Measurements from ENCODE around the gene STK24. TPM values are rescaled to one million over a fixed set of nuclear protein-coding genes. Genes with fewer than 3 reads are reported as not detected.

Gene STK24
- total and polyA plus RNA-seq, 4 donors: 42.7 to 56.1 (median 52.2) TPM

DNA sequence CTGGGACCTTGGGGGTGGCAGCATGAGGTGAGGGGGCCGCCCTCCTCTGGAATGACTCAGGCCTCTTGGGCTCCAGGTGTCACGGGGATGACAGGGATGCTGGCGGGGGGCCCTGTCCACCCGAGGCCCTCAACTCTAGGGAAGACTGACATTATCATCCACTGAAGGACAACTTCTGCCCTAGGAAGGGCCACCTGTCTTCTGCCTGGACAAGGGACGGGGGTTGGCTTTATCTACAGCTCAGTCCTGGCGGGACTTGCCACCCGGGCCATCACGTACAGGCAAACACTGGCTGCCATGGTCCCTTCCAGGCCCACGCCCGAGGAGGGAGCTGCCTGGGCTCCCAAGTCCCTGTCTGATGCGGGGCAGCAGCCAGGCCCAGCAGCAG lies 130.7 kb downstream of the STK24 start:
- no peak overlapping the region for H3K27ac ChIP-seq (ENCODE audit: low read depth, low read length)
- H3K9me3 ChIP-seq (ENCODE audit: control insufficient read depth, insufficient read depth, low read length): no peaks in the 10 kb centered on the region
- no peak for DNase-seq (ENCODE audit: low read depth in 4 of 6, low spot score in 6 of 6)
- 91% methylated on average over 11 of the region's 11 CpGs for WGBS (ENCODE audit: insufficient coverage)
- H3K4me1 ChIP-seq (ENCODE audit: control insufficient read depth, insufficient read depth, low read length): peaks cover 49% of the 10 kb centered on the region
- H3K36me3 ChIP-seq (ENCODE audit: control insufficient read depth, insufficient read depth, low read length): peaks cover 82% of the 10 kb centered on the region
- no peak overlapping the region for H3K4me3 ChIP-seq (ENCODE audit: low read depth, low read length)
- no peaks in the 10 kb centered on the region for H3K27me3 ChIP-seq (ENCODE audit: control insufficient read depth, insufficient read depth, low read length)

DNA sequence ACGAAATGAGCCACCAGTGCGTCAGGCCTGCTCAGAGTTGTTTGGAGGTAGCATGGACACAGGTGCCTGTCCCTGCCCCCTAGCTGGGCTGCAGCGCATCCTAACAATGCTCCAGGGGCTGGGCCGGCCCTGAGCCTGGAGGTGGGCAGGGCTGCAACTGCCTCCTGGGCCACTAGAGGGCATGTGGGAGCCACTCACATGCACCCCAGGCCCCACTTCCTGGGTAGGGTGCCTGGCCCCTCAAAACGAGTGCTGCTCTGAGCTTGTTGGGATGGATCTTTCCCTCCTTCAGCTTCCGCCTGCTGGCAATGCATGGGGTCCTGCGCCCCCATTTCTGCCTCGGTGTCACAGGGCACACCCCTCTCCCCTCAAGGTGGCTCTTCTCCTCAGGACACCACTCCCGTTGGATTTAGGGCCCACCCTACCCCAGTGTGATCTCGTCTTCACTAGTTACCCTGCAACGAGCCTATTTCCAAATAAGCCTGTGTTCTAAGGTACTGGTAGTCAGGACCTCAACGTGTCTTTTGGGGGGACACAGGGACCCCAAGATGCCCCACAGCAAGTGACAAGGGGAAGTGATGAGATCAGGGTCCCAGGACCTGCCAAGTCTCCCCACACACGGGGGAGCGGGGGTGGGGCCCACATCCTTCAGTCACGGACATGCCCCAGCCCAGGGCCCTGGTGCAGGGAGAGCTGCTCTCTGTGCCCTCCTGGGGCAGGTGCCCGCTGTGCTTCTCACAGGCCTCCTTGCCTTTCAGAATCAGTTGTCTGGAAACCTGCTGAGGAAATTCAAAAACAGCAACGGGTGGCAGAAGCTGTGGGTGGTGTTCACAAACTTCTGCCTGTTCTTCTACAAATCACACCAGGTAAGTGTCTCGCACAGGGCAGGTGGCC lies 131.3 kb downstream of the STK24 start:
- 39% methylated on average over 18 of the region's 18 CpGs for WGBS (ENCODE audit: insufficient coverage)
- Histone ChIP-seq H3K4me3 (ENCODE audit: low read depth, low read length) (no peak overlapping the region), H3K36me3 (ENCODE audit: control insufficient read depth, insufficient read depth, low read length) (peaks cover 88% of the 10 kb centered on the region), H3K27me3 (ENCODE audit: control insufficient read depth, insufficient read depth, low read length) (no peaks in the 10 kb centered on the region), H3K27ac (ENCODE audit: low read depth, low read length) (no peak overlapping the region), H3K9me3 (ENCODE audit: control insufficient read depth, insufficient read depth, low read length) (no peaks in the 10 kb centered on the region), H3K4me1 (ENCODE audit: control insufficient read depth, insufficient read depth, low read length) (peaks cover 42% of the 10 kb centered on the region)
- peak in 2 of 6 donors; percentile 76 to 77 for DNase-seq (ENCODE audit: low read depth in 4 of 6, low spot score in 6 of 6)

DNA sequence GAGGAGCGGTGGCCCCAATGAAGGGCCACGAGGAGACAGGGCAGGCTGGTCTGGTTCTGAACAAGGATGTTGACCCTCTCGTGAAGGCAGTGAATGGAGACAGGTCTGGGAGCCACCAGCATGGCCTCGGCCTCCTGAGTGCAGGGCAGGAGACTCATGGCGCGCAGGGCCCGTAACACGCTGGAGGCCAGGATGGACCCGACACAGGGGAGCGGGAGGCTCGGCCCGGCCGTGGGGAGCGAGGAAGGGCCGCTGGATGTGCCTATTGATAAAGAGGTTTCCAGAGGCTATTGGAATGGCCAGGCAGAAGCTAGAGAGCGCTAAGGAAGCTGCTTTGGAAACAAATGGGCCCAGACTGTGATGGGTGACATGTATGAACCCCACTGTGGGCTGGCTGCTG lies 132.5 kb downstream of the STK24 start:
- Histone ChIP-seq H3K27me3 (ENCODE audit: control insufficient read depth, insufficient read depth, low read length) (no peaks in the 10 kb centered on the region), H3K27ac (ENCODE audit: low read depth, low read length) (no peak overlapping the region), H3K9me3 (ENCODE audit: control insufficient read depth, insufficient read depth, low read length) (no peaks in the 10 kb centered on the region), H3K36me3 (ENCODE audit: control insufficient read depth, insufficient read depth, low read length) (peaks cover 92% of the 10 kb centered on the region), H3K4me3 (ENCODE audit: low read depth, low read length) (no peak overlapping the region), H3K4me1 (ENCODE audit: control insufficient read depth, insufficient read depth, low read length) (peaks cover 31% of the 10 kb centered on the region)
- no peak for DNase-seq (ENCODE audit: low read depth in 4 of 6, low spot score in 6 of 6)
- 94% methylated on average over 15 of the region's 16 CpGs for WGBS (ENCODE audit: insufficient coverage)

DNA sequence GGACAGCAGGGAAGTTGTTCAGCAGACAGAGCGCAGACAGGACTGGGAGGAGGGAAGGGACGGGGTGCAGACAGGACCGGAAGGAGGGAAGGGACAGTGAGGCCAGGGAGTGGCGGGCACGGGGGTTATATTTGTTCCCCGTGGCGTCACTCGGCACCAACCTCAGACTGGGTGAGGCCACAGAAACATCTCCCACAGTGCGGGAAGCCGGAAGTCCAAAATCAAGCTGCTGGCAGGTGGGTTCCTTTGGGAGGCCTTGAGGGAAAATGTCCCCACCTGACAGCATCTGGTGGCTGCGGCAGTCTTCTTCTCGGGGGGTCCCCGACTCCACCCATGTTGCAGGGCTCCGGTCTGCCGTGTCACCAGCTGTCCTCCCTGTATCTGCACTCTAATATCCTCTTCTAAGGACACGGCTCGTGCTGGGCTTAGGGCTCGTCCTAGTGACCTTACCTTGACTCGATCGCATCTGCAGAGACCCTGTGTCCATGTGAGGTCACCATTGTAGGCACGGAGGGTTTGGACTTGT lies 133.0 kb downstream of the STK24 start:
- no peak overlapping the region for H3K27ac ChIP-seq (ENCODE audit: low read depth, low read length)

DNA sequence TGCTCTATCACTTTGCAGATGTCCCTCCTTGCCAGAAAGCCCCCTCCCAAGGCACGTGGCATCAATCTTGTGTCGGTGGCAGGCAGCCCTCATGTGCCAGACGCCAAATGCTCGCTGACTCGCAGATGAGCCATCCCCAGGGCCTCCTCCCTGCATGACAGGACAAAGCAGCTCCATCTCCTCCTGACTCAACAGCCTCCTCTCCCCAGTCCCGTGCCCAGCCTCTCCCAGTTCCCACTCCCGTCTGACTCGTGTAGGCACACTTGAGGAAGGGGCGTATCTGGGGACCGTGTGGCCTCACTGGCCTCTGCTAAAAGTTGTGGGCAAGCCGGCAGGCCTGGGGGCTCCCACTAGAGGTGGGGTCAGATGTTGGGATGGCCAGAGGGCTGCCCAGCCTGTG lies 133.6 kb downstream of the STK24 start:
- H3K27ac ChIP-seq (ENCODE audit: low read depth, low read length): no peak overlapping the region
- DNase-seq (ENCODE audit: low read depth in 4 of 6, low spot score in 6 of 6): peak in 1 of 6 donors; percentile 51
- H3K9me3 ChIP-seq (ENCODE audit: control insufficient read depth, insufficient read depth, low read length): no peaks in the 10 kb centered on the region
- H3K4me1 ChIP-seq (ENCODE audit: control insufficient read depth, insufficient read depth, low read length): peaks cover 25% of the 10 kb centered on the region
- 53% methylated on average over 11 of the region's 11 CpGs for WGBS (ENCODE audit: insufficient coverage)
- H3K27me3 ChIP-seq (ENCODE audit: control insufficient read depth, insufficient read depth, low read length): no peaks in the 10 kb centered on the region
- H3K4me3 ChIP-seq (ENCODE audit: low read depth, low read length): no peak overlapping the region
- H3K36me3 ChIP-seq (ENCODE audit: control insufficient read depth, insufficient read depth, low read length): peaks cover 96% of the 10 kb centered on the region

More for the DNA sequence above, 133.0 kb downstream of the STK24 start:
- H3K4me3 ChIP-seq (ENCODE audit: low read depth, low read length): no peak overlapping the region
- H3K27me3 ChIP-seq (ENCODE audit: control insufficient read depth, insufficient read depth, low read length): no peaks in the 10 kb centered on the region
- WGBS (ENCODE audit: insufficient coverage): 89% methylated on average over 17 of the region's 21 CpGs
- peaks cover 92% of the 10 kb centered on the region for H3K36me3 ChIP-seq (ENCODE audit: control insufficient read depth, insufficient read depth, low read length)
- peaks cover 26% of the 10 kb centered on the region for H3K4me1 ChIP-seq (ENCODE audit: control insufficient read depth, insufficient read depth, low read length)
- H3K9me3 ChIP-seq (ENCODE audit: control insufficient read depth, insufficient read depth, low read length): no peaks in the 10 kb centered on the region
- DNase-seq (ENCODE audit: low read depth in 4 of 6, low spot score in 6 of 6): no peak

DNA sequence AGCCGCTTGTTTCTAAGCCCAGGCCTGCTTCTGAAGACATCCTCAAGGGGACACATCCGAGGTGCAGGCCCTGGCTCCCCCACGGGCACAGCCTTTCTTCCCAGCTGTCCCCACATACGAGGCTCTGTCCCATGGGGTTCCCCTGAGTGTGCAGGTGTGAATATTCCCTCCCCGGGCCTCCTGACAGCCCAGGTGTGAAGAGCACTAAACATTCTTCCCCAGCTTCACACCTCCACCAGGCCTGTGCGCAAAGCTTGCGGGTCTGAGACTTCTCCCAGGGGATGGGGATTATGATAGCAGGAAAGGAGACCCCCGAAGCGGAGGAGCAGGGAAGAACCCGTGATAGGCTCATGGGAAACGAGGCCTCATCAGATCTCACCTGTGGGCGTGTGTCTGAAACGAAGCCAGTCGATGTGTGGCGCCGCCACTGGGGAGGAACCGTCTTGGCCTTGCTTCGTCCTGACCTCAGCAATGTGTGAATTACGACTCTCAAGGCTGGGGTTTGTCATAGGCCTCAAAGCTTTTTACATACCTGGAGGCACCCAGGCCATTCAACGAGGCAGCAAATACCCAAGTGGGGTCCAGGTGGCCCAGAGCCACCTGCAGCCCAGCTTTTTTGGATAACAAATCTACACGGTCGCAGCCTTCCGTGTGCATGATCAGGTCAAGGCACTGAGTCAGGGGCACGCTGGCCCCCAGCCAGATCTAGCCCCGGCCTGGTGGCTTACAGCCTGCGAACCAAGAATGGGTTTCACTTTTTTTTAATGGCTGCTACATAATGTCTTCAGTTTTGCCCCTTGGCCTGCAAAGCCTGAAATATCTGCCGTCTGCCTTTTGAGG lies 134.3 kb downstream of the STK24 start:
- peaks cover 19% of the 10 kb centered on the region for H3K4me1 ChIP-seq (ENCODE audit: control insufficient read depth, insufficient read depth, low read length)
- H3K4me3 ChIP-seq (ENCODE audit: low read depth, low read length): no peak overlapping the region
- WGBS (ENCODE audit: insufficient coverage): 78% methylated on average over 25 of the region's 27 CpGs
- no peaks in the 10 kb centered on the region for H3K27me3 ChIP-seq (ENCODE audit: control insufficient read depth, insufficient read depth, low read length)
- no peak overlapping the region for H3K27ac ChIP-seq (ENCODE audit: low read depth, low read length)
- H3K36me3 ChIP-seq (ENCODE audit: control insufficient read depth, insufficient read depth, low read length): peaks cover 95% of the 10 kb centered on the region
- DNase-seq (ENCODE audit: low read depth in 4 of 6, low spot score in 6 of 6): no peak
- H3K9me3 ChIP-seq (ENCODE audit: control insufficient read depth, insufficient read depth, low read length): no peaks in the 10 kb centered on the region

DNA sequence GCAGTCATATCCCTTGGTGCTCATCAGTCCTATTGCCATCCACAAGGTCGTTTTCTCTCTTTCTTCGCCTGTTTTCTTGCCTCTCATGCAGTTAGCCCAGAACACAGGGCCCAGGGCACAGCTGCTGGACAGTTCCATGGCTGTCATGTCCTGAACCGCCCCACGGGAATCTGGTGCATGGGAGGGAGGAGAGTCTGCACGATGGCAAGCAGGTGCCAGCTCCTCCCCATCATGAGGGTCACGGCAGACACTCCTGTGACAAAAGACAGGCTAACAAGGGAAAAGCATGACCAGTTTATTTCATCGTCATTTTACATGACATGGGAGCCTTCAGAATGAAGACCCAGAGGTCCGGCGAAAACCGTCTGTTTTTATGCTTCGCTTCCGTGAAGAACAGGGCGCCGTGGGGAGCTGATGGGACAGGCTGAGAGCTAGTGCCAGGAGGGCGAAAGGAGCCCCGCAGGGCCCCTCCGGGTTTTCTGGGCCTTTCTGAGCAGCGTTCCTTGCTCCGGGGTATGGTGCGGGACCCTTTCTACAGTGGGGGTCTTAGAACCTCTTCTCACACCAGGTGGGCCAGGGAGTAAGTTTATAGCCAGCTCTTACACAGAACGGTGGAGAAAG lies 135.7 kb downstream of the STK24 start:
- no peaks in the 10 kb centered on the region for H3K27me3 ChIP-seq (ENCODE audit: control insufficient read depth, insufficient read depth, low read length)
- H3K4me1 ChIP-seq (ENCODE audit: control insufficient read depth, insufficient read depth, low read length): peaks cover 25% of the 10 kb centered on the region
- 87% methylated on average over 21 of the region's 21 CpGs for WGBS (ENCODE audit: insufficient coverage)
- H3K9me3 ChIP-seq (ENCODE audit: control insufficient read depth, insufficient read depth, low read length): no peaks in the 10 kb centered on the region
- DNase-seq (ENCODE audit: low read depth in 4 of 6, low spot score in 6 of 6): no peak
- H3K27ac ChIP-seq (ENCODE audit: low read depth, low read length): no peak overlapping the region
- no peak overlapping the region for H3K4me3 ChIP-seq (ENCODE audit: low read depth, low read length)
- peaks cover 84% of the 10 kb centered on the region for H3K36me3 ChIP-seq (ENCODE audit: control insufficient read depth, insufficient read depth, low read length)

DNA sequence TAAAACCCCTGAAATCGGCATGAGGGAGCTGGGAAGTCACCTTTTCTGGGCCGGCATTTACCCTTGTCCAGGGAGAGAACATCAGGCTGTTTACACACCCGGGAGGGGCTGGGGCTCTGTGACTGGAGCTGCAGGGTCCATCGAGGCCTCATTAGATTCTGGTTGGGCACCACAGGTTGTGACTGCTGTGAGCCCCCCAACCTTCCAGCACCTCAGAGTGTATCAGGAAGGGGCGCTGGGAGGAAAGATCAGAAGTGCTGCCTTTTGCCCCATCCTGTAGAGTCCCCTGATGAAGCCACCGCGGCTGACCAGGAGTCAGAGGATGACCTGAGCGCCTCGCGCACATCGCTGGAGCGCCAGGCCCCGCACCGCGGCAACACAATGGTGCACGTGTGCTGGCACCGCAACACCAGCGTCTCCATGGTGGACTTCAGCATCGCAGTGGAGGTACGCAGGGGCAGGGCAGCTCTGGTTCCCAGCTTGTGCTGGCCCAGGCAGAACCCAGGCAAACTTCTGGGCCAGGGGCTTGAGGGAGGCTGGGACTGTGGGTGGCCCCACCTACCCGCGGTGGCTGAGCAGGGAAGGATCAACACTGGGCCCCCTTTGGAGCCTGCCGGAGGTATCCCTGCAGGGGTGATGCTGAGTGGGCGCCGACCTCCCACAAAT lies 136.4 kb downstream of the STK24 start:
- H3K9me3 ChIP-seq (ENCODE audit: control insufficient read depth, insufficient read depth, low read length): no peaks in the 10 kb centered on the region
- H3K27me3 ChIP-seq (ENCODE audit: control insufficient read depth, insufficient read depth, low read length): no peaks in the 10 kb centered on the region
- H3K27ac ChIP-seq (ENCODE audit: low read depth, low read length): no peak overlapping the region
- no peak overlapping the region for H3K4me3 ChIP-seq (ENCODE audit: low read depth, low read length)
- no peak for DNase-seq (ENCODE audit: low read depth in 4 of 6, low spot score in 6 of 6)
- peaks cover 24% of the 10 kb centered on the region for H3K4me1 ChIP-seq (ENCODE audit: control insufficient read depth, insufficient read depth, low read length)
- H3K36me3 ChIP-seq (ENCODE audit: control insufficient read depth, insufficient read depth, low read length): peaks cover 78% of the 10 kb centered on the region
- WGBS (ENCODE audit: insufficient coverage): 94% methylated on average over 25 of the region's 25 CpGs

DNA sequence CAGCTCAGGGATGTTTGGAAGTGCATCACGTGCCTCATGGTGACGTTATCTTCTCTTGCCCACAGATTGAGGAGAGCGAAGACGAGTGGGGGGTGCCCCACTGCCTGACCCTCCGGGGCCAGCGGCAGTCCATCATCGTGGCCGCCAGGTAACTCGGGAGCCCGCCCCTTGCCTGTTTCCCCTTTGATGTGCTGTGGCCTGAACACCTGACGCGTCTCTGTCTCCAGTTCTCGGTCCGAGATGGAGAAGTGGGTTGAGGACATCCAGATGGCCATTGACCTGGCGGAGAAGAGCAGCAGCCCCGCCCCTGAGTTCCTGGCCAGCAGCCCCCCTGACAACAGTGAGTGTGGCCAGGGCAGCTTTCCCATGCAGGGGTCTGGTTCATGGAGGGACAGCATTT lies 137.0 kb downstream of the STK24 start:
- WGBS (ENCODE audit: insufficient coverage): 88% methylated on average over 16 of the region's 16 CpGs
- H3K36me3 ChIP-seq (ENCODE audit: control insufficient read depth, insufficient read depth, low read length): peaks cover 73% of the 10 kb centered on the region
- H3K4me3 ChIP-seq (ENCODE audit: low read depth, low read length): no peak overlapping the region
- H3K4me1 ChIP-seq (ENCODE audit: control insufficient read depth, insufficient read depth, low read length): peaks cover 23% of the 10 kb centered on the region
- H3K27ac ChIP-seq (ENCODE audit: low read depth, low read length): no peak overlapping the region
- H3K9me3 ChIP-seq (ENCODE audit: control insufficient read depth, insufficient read depth, low read length): no peaks in the 10 kb centered on the region
- DNase-seq (ENCODE audit: low read depth in 4 of 6, low spot score in 6 of 6): no peak
- no peaks in the 10 kb centered on the region for H3K27me3 ChIP-seq (ENCODE audit: control insufficient read depth, insufficient read depth, low read length)

Measured in spinal cord (tissue), 10 donors.